Fibroblast of the aortic adventitia (primary cell): Measurements from ENCODE around the gene ZNF230. TPM values are rescaled to one million over a fixed set of nuclear protein-coding genes. Genes with fewer than 3 reads are reported as not detected.
A peak's percentile ranks its signal among the peaks of the same experiment; 100 is the strongest.

ENCODE experiments used
- DNase-seq: peaks from one replicate; pipeline ENCODE4 v3.0.0-alpha.2; 2010; ENCODE audit warnings: low read depth
- H3K4me3 ChIP-seq: 2 replicates; pipeline ENCODE4 v1.5.1; 2011; ENCODE audit warnings: low read depth, mild to moderate bottlenecking, control low read depth, low read length, moderate library complexity
- CTCF ChIP-seq: IDR thresholded peaks from 2 replicates; pipeline ENCODE4 v1.5.1; 2011; ENCODE audit warnings: mild to moderate bottlenecking, low read length, control low read depth, inconsistent platforms; ENCODE audit not compliant: insufficient read depth
- total RNA-seq: library from RNA; depleted of rRNA; stranded (reverse); fragments of >200 nt; gene quantifications from 2 replicates; pipeline ENCODE4 v1.2.3, GENCODE V29; 2012; ENCODE audit warnings: low replicate concordance

ZNF230 gene
- total RNA-seq, 1 donor = 5.2 TPM

GRCh38 chr19:44005973-44006372, 3.2 kb downstream of the ZNF230 start:
- H3K4me3 ChIP-seq = no peak overlapping the region
- no peak for TF ChIP-seq CTCF
- peak; percentile 15 for DNase-seq

- H3K4me3 ChIP-seq = no peak overlapping the region
- no peak for TF ChIP-seq CTCF
- DNase-seq = no peak
Observed at GRCh38 chr19:44007473-44007872, 4.7 kb downstream of the ZNF230 start.

- TF ChIP-seq CTCF = no peak
- H3K4me3 ChIP-seq = no peak overlapping the region
- DNase-seq = no peak
Observed at GRCh38 chr19:44010468-44010867, 7.7 kb downstream of the ZNF230 start.

- no peak overlapping the region for H3K4me3 ChIP-seq
- no peak for TF ChIP-seq CTCF
- DNase-seq = no peak
Observed at GRCh38 chr19:44019498-44019897, 16.7 kb downstream of the ZNF230 start.

- no peak for DNase-seq
- TF ChIP-seq CTCF = no peak
- H3K4me3 ChIP-seq = no peak overlapping the region
Observed at GRCh38 chr19:44021221-44021620, 18.5 kb downstream of the ZNF230 start.

- DNase-seq = no peak
- H3K4me3 ChIP-seq = peak overlapping the region; percentile 92
- no peak for TF ChIP-seq CTCF
Observed at GRCh38 chr19:44024900-44025216, 22.1 kb downstream of the ZNF230 start.

- peak within 1 kb of the TSS; percentile 92 for H3K4me3 ChIP-seq
- TF ChIP-seq CTCF = no peak
- peak; percentile 91 for DNase-seq
Observed at GRCh38 chr19:44025217-44025936, 22.6 kb downstream of the ZNF230 start, which contains the start of gene ZNF222. ZNF222 (plus strand) TSS chr19:44025379; CDS start chr19:44025437, 58 bp downstream.
